Mononuclear cell (primary cell): ENCODE data around the gene SERPINB12. TPM values are rescaled to one million over a fixed set of nuclear protein-coding genes. Genes with fewer than 3 reads are reported as not detected.

ENCODE experiments used
- H3K27me3 ChIP-seq: 2 replicates; pipeline ENCODE4 v1.6.0; 2011; ENCODE audit warnings: low read length, control low read depth; ENCODE audit not compliant: insufficient read depth
- H3K4me1 ChIP-seq: 2 replicates; pipeline ENCODE4 v1.5.1; 2011; ENCODE audit warnings: mild to moderate bottlenecking, low read length, control low read depth; ENCODE audit not compliant: insufficient read depth
- H3K4me3 ChIP-seq: 2 replicates; pipeline ENCODE4 v1.5.1; 2011; ENCODE audit warnings: mild to moderate bottlenecking, low read length, moderate library complexity
- H3K9me3 ChIP-seq: 2 replicates; pipeline ENCODE4 v1.5.1; 2011; ENCODE audit warnings: low read depth, mild to moderate bottlenecking, control low read depth, low read length
- total RNA-seq: library from RNA; depleted of rRNA; stranded (reverse); fragments of >200 nt; gene quantifications from one replicate; pipeline ENCODE4 v1.2.3, GENCODE V29; 2012

The SERPINB12 gene
- total RNA-seq, 1 donor, result not detected

- H3K4me1 ChIP-seq, result no peaks in the 10 kb centered on the region
- no peaks in the 10 kb centered on the region for H3K27me3 ChIP-seq
- no peak overlapping the region for H3K4me3 ChIP-seq
- no peaks in the 10 kb centered on the region for H3K9me3 ChIP-seq
Measured at GRCh38 chr18:63528863-63529492, 13.2 kb upstream of the SERPINB12 start.

DNA sequence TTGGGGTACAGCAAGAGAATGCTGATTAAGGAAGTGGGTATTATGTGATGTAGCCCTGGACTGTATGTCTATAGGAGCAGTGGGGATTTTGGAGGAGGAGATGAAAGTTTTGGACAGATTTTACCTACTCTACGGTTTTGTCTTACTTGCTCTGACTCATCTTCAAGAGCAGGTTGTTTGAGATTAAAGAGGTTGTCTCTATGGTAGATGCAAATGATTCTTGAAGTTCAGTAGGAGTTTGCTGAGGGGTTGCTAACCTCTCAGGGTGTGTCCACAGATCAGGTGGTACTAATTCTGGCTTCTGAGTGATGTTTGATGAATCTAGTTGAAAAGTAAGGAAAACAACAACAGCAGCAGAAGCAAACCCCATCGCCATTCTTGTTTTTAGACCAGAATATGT lies 9.7 kb upstream of the SERPINB12 start:
- no peaks in the 10 kb centered on the region for H3K9me3 ChIP-seq
- H3K4me1 ChIP-seq, result no peaks in the 10 kb centered on the region
- H3K4me3 ChIP-seq, result no peak overlapping the region
- no peaks in the 10 kb centered on the region for H3K27me3 ChIP-seq

DNA sequence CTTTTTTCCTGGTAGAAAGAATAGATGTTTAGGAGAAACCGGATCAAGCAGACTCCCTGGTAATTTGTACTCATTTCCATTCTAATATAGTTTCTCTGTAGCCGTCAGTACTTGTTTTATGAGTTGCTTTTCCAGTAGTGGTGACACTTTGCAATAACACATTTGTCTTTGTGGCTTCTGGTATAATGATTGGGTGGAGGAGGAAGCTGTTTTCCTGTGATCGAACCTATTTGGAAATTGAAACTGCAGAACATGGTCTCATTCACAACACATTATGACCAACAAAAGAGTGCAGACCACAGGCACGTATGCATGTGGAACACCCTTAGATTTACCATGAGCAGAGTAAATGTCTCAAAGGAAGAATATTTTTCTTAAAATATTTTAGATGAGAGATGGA lies 7.6 kb upstream of the SERPINB12 start:
- Histone ChIP-seq H3K27me3 (no peaks in the 10 kb centered on the region), H3K9me3 (no peaks in the 10 kb centered on the region), H3K4me1 (no peaks in the 10 kb centered on the region), H3K4me3 (no peak overlapping the region)

DNA sequence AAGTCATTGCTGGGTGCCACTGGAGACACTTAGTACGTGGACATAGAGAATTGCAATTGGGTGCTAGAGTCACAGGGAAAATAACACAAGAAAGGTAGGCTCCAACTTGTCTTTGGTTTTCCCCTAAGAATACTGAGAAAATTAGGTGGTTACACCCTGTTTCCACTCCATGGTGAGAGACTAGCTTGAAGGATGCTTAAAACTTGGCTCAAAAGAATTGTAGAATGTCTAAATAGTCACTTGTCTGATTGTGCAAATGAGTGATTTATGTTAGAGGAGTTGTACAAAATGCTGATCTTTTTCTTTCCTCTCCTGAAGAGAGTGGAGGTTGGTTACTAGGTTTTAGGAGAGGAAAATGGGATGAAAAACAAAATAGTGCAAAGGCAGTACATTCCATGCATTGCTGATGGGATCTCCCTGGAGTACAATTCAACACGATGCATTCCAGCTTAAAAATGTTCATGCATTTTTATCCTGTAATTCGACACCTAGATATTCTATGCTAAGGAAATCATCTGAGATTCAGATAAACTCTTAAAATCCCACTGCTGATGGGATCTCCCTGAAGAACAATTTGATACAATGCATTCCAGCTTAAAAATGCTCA lies 2.2 kb upstream of the SERPINB12 start:
- no peaks in the 10 kb centered on the region for H3K9me3 ChIP-seq
- no peaks in the 10 kb centered on the region for H3K27me3 ChIP-seq
- H3K4me1 ChIP-seq, result no peaks in the 10 kb centered on the region
- H3K4me3 ChIP-seq, result no peak overlapping the region

DNA sequence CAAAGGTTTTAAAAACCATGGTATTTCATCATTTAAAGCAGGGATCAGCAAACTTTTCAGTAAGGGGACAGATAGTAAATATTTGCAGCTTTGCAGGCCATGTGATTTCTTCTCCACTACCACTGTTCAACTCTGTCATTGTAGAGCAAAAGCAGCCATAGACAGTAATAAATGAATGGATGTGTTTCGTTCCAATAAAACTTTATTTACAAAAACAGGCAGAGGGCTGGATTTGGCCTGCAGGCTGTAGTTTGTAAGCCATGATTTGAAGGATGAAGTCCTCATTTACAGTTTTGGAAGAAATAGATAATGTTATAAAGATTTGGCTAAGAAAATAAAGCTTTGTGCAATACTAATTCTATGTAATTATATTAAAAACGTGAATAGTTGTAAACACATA lies 1.8 kb downstream of the SERPINB12 start:
- Histone ChIP-seq H3K4me3 (no peak overlapping the region), H3K27me3 (no peaks in the 10 kb centered on the region), H3K4me1 (no peaks in the 10 kb centered on the region), H3K9me3 (no peaks in the 10 kb centered on the region)

- Histone ChIP-seq H3K27me3 (no peaks in the 10 kb centered on the region), H3K4me3 (no peak overlapping the region), H3K4me1 (no peaks in the 10 kb centered on the region), H3K9me3 (no peaks in the 10 kb centered on the region)
Measured at GRCh38 chr18:63545000-63545399, 2.8 kb downstream of the SERPINB12 start.

GRCh38 chr18:63550068-63550467 lies 7.9 kb downstream of the SERPINB12 start:
- H3K4me3 ChIP-seq, result no peak overlapping the region
- no peaks in the 10 kb centered on the region for H3K4me1 ChIP-seq
- peaks cover 2% of the 10 kb centered on the region for H3K27me3 ChIP-seq
- H3K9me3 ChIP-seq, result no peaks in the 10 kb centered on the region

DNA sequence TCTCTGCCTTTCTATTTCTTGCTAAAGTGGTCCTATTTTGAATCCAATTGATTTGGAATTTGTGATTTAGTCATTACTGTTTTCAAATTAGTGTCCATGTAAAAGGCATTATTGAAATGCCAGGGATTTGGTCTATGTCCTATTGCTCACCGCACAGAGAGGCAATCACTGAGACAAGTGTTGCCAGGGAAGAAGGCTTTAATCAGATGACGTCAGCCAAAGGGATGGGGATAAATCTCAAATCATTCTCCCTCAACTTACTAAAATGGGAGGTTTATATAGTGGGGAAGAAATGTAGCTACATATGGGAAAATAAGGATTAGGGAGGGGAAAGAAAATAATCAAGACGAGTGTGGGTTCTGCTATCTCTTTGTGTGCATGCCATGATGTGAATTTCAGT lies 9.6 kb downstream of the SERPINB12 start:
- Histone ChIP-seq H3K27me3 (peaks cover 2% of the 10 kb centered on the region), H3K4me3 (no peak overlapping the region), H3K9me3 (no peaks in the 10 kb centered on the region), H3K4me1 (no peaks in the 10 kb centered on the region)

DNA sequence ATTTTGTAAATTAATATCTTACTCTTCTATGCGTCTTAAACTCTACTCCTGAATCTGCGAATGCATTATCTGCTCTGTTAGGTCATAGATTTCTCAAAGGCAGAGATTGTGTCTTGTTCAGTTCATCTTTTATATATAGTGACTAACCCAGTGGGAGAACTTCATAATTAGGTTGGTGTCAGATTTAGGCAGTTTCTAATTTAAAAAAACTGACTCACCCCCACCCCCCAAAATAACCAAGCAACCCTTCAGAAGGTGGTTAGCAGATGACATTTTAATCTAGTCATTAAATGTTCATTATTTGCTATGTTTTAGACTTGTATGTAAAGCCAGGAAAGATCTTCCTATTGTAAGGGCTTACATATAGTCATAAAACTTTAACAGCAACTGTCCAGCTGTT lies 10.4 kb downstream of the SERPINB12 start:
- no peaks in the 10 kb centered on the region for H3K9me3 ChIP-seq
- no peaks in the 10 kb centered on the region for H3K4me1 ChIP-seq
- H3K4me3 ChIP-seq, result no peak overlapping the region
- peaks cover 2% of the 10 kb centered on the region for H3K27me3 ChIP-seq

- no peaks in the 10 kb centered on the region for H3K4me1 ChIP-seq
- peaks cover 2% of the 10 kb centered on the region for H3K27me3 ChIP-seq
- H3K4me3 ChIP-seq, result no peak overlapping the region
- H3K9me3 ChIP-seq, result no peaks in the 10 kb centered on the region
Measured at GRCh38 chr18:63553081-63553480, 10.9 kb downstream of the SERPINB12 start.

DNA sequence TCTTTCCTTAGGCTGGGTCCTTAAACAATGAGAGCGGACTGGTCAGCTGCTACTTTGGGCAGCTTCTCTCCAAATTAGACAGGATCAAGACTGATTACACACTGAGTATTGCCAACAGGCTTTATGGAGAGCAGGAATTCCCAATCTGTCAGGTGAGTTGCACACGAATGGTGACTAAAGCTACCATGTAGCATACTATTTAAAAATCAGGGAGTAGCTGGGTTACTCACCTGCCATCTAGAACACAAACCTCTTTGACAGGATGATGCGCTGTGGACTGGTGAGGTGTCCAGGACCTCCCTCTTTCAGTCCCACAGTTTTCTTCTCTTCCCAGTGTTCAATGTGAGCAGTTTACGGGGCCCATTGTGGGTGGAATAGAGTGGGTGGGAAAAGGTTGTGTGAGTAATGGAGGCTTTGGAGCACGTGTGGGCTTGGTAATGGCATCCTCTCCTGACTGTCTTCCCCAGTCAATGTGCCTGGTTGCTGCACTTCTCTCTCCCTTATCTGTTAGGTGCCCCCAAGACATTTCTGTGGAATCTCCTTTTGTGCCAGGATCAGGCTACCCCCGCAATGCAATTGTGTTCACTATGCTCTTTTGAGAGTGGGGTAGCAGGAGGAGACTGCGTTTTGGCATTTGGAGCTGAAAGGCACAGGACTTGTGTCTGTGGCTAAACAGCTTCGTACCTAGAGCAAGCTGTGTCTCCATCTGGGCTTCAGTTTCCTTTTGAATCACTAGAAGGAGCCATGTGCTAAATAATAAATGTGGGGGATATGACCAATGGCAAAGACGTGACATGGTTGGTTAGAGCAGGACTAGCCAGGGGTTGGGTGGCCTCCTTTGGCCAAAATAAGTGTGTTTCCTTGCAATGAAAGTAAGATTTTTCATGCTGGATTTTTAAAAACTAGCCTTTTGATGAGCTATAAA lies 17.7 kb downstream of the SERPINB12 start:
- Histone ChIP-seq H3K27me3 (no peaks in the 10 kb centered on the region), H3K9me3 (no peaks in the 10 kb centered on the region), H3K4me1 (peaks cover 5% of the 10 kb centered on the region), H3K4me3 (no peak overlapping the region)

DNA sequence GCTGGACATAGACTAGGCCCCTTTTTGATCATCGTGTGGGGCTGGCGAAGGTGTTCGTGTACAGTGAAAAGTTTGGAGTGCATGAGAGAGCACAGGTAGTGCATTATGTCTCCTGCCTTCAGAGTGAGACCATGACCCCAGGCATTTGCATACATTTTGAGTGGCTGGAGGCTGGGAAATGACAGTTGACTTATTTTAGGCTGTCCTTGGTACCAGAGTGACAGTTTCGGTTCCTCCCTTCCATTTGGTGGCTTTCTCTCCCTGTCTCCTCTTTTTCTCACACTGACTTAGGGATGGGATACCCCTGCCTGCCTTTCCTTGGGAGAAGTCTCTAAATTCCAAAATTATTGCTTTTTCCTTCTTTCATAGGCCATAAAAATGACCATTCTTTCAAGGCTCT lies 20.1 kb downstream of the SERPINB12 start:
- no peaks in the 10 kb centered on the region for H3K9me3 ChIP-seq
- peaks cover 5% of the 10 kb centered on the region for H3K4me1 ChIP-seq
- H3K4me3 ChIP-seq, result no peak overlapping the region
- no peaks in the 10 kb centered on the region for H3K27me3 ChIP-seq

GRCh38 chr18:63564021-63564420 lies 21.9 kb downstream of the SERPINB12 start:
- Histone ChIP-seq H3K4me1 (peaks cover 5% of the 10 kb centered on the region), H3K27me3 (no peaks in the 10 kb centered on the region), H3K4me3 (no peak overlapping the region), H3K9me3 (no peaks in the 10 kb centered on the region)

DNA sequence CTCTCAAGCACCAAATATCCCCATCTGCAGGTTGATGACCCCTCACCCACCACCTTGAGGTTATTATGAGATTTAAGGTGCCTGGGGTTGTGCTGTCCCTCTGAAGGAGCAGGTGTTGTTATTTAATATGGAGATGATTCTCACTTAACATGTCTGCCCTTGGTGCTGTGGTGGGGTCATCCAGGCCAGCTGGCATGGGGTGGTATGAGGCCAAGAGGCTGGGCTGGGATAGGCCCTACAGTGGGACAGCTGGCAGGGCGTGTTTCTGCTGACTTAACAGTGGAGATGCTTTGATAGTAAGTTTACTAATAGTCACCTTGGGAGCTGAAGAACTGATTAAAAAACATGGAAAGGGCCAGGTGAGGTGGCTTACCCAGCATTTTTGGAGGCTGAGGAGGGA lies 22.4 kb downstream of the SERPINB12 start:
- Histone ChIP-seq H3K9me3 (no peaks in the 10 kb centered on the region), H3K4me3 (no peak overlapping the region), H3K4me1 (peaks cover 5% of the 10 kb centered on the region), H3K27me3 (no peaks in the 10 kb centered on the region)

GRCh38 chr18:63567276-63567675 lies 25.1 kb downstream of the SERPINB12 start:
- H3K4me3 ChIP-seq, result no peak overlapping the region
- peaks cover 2% of the 10 kb centered on the region for H3K4me1 ChIP-seq
- H3K27me3 ChIP-seq, result no peaks in the 10 kb centered on the region
- H3K9me3 ChIP-seq, result no peaks in the 10 kb centered on the region
